TTC549 (cell line): ENCODE results near the gene DBP.
A peak's percentile ranks its signal among the peaks of the same experiment; 100 is the strongest.
"Not testable (repeated sequence)": the region's sequence is repeated elsewhere in the genome, so short reads cannot be mapped to it uniquely, and the experiment has no call there.

ENCODE experiments used
- FAIRE-seq: peaks from 2 replicates; lab custom pipeline; 2012; peaks lifted over from hg19 to GRCh38; lab: Jason Lieb, UNC

The DBP gene

GRCh38 chr19:48639483-48640375, 2.5 kb upstream of the DBP start:
- no peak for FAIRE-seq

DNA sequence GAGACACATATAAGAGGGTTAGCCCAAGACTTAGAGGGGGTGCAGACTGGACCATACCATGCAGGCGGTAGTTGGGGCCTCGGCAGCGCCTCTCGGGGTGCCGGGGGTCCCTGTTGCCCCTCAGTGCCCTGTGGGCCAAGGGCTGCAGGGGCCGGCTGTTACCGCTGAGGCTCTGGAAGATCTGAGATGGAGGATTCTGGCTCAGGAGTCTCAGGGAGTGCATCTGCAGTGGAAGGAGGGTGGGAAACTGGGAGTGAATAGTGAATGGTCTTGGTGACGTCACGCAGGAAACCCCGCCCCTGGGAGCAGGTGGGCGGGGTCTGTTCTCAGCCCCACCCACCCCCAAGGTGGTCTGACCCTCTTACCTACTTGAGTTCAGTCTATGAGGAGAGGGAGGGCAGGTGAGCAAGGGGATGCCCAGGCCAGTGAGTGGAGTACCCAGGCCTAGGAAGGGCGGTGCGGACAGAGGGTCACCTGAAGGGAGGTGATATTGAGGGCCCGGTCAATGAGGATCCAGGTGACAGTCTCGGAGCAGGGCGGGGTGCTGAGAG, 1.7 kb upstream of the DBP start:
- no peak for FAIRE-seq

GRCh38 chr19:48637948-48638830, 1.0 kb upstream of the DBP start:
- no peak for FAIRE-seq

DNA sequence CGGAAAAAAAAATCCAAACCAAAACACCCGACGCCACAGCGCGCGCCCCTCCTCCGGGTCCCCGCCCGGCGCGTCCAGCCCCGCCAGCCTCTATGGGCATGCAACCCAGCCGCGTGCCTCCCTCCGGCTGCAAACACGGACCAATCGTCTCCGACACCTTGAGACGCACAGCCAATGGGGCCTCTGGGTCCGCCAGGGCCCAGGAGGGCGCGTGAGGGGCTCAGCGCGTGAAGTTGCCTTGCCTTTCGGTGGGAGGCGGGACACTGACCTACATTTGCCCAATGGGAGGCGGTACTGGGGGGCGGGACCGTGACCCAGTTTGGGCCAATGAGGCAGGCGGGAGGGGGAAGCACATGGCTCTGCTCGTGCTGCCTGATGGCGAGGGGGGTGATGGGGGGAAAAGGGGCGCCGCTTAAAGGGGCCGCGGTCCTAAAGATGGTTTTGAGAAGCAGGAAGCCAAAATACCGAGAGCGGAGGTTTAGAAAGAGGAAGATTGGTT, 319 bp upstream of the DBP start:
- FAIRE-seq, result peak; percentile 84

- no peak for FAIRE-seq
These were observed 967 bp downstream of the DBP start for GRCh38 chr19:48635966-48636858.

GRCh38 chr19:48635263-48635965, 1.8 kb downstream of the DBP start:
- FAIRE-seq, result no peak

- peak; percentile 75 for FAIRE-seq
These were observed 2.5 kb downstream of the DBP start for GRCh38 chr19:48634424-48635262.

DNA sequence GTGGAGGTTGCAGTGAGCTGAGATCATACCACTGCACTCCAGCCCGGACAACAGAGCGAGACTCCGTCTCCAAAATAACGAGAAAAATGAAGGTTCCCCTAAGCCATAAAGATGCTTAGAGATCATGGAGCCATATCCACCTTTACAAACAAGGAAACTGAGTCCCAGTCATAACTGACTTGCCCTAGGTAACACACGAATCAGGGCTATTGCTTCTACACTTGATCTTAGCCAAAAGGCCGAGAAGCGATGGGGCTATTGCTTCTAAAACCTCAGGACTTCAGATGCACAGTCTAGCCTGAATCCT, 3.2 kb downstream of the DBP start:
- FAIRE-seq, result no peak

DNA sequence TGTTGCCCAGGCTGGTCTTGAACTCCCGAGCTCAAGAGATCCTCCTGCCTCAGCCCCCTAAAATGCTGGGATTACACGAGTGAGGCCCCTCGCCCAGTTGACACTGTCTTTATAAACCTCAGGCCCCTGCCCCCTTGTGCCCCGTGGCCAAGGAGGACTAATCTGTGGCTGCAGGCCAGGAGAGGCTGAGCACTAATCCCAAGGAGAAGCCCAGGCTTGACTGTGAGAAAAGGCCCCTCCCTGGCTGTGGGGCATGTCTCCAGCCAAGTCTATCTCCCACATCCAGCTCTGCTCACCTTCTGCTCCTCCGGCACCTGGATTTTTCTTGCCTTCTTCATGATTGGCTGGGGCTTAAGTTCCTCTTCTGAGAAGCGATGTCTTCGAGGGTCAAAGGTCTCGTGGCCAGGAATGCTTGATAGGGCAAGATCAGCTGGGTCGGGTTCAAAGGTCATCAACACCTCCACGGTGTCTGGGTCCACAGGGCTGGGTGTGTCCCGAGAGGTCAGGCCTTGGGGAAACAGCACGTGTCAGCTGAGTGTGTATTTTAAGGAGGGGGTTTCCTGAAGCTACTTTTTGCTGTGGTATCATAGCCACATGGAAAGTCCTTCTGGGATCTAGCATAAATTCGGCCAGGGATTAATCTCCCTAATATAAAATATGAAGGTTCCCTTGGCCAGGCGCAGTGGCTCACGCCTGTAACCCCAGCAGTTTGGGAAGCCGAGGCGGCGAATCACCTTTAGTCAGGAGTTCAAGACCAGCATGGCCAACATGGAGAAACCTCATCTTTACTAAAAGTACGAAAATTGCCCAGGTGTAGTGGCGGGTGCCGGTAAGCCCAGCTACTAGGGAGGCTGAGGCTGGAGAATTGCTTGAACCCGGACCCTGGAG, 3.8 kb downstream of the DBP start:
- no peak for FAIRE-seq

DNA sequence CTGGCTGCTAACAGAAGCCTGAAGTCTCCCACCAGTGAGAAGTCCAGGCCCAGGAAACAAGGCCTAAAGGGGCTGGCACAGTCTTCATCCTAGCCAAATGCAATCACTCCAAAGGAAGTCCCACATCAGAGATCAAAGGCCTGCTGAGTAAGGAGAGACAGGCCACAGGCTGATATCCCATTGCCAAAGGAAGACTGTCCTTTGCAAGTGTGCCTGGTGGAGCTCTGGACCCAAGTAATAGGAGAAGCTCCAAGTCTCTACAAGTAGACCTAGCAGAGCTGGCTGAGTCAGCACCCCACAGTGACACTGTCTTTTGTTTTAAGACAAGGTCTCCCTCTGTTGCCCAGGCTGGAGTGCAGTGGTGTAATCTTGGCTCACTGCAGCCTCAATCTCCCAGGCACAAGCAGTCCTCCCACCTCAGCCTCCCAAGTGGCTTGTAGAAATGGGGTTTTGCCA, 4.5 kb downstream of the DBP start:
- no peak for FAIRE-seq

DNA sequence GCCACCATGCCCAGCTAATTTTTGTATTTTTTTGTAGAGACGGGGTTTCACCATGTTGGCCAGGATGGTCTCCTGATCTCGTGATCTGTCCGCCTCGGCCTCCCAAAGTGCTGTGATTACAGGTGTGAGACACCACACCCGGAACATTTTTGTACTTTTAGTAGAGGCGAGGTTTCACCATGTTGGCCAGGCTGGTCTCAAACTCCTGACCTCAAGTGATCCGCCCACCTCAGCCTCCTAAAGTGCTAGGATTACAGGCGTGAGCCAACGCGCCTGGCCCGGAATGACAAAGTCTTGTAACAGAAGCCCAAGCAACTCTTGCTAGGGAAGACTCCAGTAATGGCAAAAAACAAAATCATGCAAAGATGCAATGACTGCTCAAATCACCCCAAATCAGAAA, 4.9 kb downstream of the DBP start:
- not testable (repeated sequence) for FAIRE-seq

DNA sequence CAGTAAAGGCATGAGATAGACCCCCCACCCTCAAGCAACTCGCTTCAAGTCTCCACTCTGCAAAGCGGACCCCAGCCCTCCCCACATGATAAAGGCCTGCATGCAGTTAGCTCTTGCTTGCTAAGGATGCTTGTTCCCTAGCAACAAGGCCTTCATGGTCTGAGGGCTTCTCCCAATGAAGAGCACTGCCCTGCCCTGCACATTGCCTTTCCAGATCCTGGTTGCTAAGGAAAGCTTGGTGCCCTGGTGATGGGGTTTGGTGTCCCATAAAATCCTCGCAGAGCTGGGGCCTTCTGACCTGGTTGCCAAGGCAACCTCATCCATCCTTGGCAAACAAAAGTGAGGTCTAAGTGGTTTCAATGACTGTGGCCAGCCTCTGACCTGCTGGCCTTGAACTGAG, 6.0 kb downstream of the DBP start:
- FAIRE-seq, result no peak

GRCh38 chr19:48630296-48631063, 6.7 kb downstream of the DBP start:
- FAIRE-seq, result no peak

DNA sequence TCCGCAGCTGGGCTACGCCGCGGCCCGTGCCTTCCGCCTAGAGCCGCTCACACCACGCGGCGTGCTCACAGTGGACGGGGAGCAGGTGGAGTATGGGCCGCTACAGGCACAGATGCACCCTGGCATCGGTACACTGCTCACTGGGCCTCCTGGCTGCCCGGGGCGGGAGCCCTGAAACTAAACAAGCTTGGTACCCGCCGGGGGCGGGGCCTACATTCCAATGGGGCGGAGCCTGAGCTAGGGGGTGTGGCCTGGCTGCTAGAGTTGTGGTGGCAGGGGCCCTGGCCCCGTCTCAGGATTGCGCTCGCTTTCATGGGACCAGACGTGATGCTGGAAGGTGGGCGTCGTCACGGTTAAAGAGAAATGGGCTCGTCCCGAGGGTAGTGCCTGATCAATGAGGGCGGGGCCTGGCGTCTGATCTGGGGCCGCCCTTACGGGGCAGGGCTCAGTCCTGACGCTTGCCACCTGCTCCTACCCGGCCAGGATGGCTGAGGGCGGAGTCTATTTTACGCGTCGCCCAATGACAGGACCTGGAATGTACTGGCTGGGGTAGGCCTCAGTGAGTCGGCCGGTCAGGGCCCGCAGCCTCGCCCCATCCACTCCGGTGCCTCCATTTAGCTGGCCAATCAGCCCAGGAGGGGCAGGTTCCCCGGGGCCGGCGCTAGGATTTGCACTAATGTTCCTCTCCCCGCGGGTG, 7.4 kb downstream of the DBP start:
- FAIRE-seq, result no peak

GRCh38 chr19:48629297-48629598, 7.9 kb downstream of the DBP start:
- no peak for FAIRE-seq

GRCh38 chr19:48628486-48629296, 8.5 kb downstream of the DBP start:
- FAIRE-seq, result no peak

GRCh38 chr19:48627865-48628314, 9.3 kb downstream of the DBP start:
- no peak for FAIRE-seq
